Globus pallidus (tissue), 1 donor: ENCODE data around the gene SLC25A42.
"Not testable (repeated sequence)": the region's sequence is repeated elsewhere in the genome, so short reads cannot be mapped to it uniquely, and the experiment has no call there.

Source experiments
- DNase-seq: peaks from one replicate; pipeline ENCODE4 v3.0.0-alpha.2; 2015; ENCODE audit warnings: low spot score

The SLC25A42 gene

DNA sequence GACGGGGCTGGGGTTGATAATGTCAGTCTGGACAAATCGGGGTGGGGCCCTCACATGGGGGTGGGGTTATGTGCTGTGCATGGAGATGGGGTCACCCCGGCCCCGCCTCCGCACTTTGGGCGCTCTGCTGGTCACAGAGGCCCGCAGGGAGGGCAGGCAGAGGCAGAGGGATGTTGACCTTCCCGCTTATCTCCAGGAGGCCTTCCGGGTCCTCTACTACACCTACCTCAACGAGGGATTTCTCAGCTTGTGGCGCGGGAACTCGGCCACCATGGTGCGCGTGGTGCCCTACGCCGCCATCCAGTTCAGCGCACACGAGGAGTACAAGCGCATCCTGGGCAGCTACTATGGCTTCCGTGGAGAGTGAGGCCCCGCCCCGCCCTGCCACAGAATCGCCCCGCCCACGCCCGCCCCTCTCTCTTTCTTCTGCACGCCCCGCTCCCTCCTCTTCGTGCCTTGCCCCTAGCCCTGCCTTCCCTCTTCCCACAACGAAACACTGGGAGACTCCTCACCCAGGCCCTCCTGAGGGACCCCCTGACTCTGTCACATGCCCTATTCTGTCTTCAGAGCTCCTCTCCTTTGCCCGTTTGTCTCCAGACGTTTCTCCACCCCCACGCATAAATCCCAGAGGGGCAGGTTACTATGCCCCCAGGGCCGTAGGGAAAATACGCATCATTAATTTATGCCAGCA, 41.7 kb downstream of the SLC25A42 start:
- no peak for DNase-seq

DNA sequence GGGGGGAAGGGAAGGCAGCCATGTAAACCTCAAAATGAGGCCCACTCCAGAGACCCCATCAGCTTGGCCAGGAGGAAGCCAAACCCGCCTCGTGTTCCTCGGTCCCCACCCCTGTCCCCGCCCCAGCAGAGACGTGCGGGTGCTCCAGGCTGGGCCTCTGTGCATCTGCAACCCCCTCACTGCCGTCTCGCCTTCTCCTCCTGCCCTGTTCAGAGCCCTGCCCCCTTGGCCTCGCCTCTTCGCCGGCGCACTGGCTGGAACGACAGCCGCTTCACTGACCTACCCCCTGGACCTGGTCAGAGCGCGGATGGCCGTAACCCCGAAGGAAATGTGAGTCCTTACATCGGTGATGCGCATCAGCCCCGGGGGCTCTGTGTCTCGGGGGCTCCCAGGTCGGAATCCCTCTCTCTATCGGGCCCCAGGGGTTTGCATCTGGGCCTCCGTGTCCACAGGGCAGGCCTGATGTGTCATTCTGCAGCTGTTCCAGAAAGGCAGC, 42.3 kb downstream of the SLC25A42 start:
- DNase-seq: no peak

DNA sequence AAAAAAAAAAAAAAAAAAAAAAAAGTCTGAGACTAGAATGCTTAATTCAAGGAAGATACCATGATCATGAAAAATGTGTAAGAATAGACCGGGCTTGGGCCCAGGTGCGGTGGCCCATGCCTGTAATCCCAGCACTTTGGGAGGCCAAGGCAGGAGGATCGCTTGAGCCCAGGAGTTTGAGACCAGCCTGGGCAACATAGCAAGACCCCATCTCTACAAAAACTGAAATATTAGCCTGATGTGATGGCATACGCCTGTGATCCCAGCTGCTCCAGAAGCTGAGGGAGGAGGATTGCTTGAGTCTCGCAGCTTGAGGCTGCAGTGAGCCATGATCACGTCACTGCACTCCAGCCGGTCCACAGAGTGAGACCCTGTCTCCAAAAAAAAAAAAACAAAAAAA, 43.1 kb downstream of the SLC25A42 start:
- not testable (repeated sequence) for DNase-seq

DNA sequence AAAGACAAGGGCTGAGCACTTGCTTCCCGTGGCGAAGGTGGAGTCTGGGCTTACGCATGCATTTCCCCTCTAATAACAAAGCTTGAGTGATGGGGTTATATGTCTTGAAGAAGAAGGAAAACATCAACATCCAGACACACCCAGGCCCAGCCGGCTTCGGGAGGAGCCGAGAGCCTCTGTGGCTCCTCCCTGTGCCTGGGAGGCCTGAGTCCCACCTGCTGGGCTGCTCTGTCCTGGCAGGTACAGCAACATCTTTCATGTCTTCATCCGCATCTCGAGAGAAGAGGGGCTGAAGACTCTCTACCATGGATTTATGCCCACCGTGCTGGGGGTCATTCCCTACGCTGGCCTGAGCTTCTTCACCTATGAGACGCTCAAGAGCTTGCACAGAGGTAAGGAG, 43.9 kb downstream of the SLC25A42 start:
- DNase-seq: no peak

DNA sequence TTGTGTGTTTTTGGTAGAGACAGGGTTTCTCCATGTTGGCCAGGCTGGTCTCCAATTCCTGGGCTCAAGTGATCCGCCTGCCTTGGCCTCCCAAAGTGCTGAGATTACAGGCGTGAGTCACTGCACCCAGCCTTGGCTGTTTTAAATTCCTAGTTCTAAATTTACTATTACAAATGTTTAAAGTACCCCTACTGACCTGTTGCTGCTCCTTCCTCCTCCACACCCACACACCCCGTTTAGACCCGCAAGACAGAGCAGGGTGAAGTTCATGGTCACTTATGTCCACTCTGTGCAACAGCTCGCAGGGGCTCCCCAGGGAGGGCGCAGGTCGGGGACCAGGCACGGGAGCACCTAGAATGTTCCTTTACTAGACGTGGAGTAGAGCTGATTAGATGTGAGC, 45.8 kb downstream of the SLC25A42 start:
- no peak for DNase-seq

DNA sequence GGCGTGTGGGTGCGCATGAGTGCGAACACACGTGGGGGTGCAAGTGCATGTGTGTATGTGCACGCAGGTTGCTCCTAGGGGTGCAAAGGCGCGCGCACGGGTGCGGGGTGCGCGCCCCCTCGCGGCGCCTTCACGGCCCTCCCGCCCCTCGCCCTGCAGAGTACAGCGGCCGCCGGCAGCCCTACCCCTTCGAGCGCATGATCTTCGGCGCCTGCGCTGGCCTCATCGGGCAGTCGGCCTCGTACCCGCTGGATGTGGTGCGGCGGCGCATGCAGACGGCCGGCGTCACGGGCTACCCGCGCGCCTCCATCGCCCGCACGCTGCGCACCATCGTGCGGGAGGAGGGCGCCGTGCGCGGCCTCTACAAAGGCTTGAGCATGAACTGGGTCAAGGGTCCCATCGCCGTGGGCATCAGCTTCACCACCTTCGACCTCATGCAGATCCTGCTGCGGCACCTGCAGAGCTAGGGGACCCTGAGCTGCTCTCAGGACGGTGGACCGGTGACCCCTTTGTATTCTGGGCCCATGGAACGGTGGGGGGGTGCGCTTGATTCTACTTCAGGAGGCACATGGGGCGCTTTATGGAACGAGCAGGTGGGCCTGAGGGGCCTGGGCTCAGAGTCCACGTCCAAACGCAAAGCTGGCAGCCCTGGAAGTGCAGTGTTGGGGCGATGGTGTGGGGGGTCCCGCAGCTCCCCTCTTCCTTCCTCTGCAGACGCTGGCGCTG, 46.8 kb downstream of the SLC25A42 start:
- DNase-seq: no peak

DNA sequence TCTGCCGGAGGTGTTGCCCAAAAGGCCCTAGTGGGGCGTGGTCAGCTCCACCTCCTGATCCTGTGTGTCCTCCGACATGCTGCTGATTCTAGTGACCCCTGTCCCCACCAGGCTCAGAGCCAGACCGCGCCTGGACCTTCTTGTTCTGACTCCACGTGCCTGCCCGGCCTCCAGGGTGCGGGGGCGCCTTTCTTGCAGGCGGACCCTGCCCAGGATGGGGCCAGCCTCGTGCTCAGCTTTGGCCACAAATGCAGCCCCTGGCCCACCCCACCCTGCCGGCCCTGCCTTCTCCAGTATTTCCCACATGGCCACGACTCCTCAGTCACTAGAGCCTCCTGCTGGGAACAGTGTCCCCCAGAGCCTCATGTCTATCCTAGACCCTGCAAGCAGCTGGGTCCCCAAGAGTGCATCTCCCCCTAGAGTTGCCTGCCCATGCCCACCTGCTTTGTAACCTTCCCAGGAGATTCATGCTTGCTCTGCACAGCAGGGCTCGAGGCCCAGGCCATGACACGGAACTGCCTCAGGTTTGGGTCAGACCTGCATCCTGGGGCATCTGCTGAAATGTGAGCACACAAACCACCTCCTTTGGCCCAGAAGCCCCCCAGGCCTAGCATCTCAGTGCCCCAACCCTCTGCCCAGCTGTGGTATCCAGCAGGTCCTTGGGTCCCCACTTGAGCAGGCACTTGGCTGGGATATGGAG, 47.5 kb downstream of the SLC25A42 start:
- no peak for DNase-seq

DNA sequence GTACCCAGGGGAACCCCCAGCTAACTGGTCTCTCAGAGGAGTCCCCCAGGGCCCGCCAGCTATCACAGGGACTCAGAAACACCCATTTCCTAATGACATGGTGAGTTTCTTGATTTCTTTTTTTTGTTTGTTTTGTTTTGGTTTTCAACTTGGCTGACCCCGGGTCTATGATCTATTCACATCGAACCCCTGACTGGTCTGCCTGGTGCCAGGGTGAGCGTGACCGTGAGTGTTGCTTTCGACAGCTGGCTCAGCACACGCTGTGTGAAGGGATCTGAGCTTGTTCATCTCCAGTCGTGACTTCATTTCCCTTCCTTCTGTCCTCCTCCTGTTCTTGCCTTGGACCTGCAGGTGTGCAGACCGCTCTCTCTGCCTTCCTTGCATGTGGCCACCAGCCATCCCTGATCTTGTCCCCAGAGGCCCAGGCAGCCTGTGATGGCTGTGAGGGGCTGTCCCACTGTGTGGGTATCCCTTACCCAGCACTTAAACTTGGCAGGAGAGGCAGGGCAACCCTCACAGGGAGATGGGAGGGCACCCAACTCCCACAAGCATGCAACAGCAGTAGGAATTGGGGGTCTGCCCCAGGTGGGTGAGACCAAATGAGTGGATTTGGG, 48.3 kb downstream of the SLC25A42 start:
- no peak for DNase-seq

DNA sequence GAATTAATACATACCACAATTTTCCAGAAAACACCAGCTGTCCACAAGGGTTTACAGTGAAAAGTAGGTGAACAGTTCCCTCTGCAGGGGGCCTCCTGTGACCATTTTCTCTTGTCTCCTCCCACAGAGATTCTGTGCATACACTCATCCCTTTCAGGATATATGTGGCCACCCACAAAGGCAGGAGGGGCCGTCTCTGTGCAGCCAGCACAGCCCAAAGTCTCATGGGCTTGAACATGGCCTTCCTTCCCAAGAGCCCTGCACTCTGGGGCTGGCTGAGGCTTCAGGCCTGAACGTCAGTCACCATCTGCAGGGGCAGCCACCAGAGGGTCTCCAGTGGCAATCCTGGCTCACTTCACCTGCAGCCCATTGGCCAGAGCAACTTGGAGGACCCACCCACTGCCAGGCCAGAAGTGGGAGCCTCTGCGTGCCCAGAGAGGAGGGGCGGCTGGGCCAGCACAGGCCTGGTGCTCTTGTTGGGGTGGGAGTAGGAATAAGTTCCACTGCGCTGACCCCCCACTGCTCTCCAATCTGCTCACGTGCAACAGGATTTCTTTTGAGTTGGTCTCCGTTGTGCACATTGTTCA, 49.3 kb downstream of the SLC25A42 start:
- no peak for DNase-seq

DNA sequence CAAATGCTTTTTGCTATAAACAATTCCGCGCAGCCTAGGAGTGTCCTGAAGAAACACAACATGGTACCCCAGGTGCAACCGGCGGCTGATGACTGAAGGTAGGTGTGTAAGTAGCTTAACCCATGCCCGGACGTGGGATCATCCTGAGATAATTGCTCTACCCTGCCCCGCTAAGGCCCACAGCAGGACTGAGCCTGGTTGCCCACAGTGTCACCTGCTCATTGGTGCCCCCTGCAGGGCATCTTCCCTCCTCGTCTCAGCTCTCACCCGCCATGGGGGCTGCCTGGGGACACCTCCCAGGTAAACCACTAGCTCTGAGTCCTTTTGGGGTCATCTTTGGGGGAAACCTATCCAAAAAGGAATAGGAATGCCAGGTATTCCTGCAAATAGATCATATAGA, 52.2 kb downstream of the SLC25A42 start:
- DNase-seq: no peak

DNA sequence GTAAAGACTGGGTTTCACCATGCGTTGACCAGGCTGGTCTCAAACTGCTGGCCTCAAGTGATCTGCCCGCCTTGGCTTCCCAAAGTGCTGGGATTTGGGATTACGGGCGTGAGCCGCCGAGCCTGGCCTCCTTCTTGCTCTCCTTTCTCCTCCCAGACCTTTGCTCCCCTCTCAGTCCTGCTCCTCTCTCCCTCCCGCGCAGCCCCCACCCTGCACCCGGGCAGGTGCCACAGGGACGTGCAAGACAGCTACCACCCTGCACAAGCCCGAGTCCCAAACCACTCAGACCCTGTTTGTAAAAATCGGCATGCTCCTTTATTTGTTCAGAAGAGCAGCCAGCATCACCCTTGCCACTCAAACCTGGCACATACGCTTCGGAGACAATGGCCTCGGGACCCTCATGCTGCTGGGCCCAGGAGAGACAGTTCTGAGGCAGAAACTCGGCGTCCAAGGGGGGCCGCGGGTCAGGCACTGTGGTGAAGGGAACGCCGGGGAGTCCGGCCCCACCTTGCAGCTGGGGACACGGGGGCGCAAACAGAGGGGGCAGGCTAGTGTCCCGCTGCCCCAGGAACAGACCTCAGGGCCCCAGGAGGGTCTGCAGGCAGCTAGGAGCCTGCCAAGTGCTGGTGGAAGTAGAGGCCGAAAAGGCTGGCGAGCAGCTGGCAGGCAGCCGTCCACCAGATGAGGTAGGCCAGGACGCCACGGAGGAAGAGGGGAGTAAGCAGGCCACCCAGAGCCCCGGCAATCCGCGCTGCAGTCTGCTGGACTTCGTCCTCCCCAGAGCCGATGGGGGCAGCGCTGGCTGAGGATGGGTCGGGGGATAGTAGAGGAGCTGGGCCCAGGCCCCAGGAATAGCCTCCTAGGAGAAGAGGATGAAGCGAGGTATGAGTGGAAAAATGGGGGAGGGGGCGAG, 55.8 kb downstream of the SLC25A42 start:
- no peak for DNase-seq

DNA sequence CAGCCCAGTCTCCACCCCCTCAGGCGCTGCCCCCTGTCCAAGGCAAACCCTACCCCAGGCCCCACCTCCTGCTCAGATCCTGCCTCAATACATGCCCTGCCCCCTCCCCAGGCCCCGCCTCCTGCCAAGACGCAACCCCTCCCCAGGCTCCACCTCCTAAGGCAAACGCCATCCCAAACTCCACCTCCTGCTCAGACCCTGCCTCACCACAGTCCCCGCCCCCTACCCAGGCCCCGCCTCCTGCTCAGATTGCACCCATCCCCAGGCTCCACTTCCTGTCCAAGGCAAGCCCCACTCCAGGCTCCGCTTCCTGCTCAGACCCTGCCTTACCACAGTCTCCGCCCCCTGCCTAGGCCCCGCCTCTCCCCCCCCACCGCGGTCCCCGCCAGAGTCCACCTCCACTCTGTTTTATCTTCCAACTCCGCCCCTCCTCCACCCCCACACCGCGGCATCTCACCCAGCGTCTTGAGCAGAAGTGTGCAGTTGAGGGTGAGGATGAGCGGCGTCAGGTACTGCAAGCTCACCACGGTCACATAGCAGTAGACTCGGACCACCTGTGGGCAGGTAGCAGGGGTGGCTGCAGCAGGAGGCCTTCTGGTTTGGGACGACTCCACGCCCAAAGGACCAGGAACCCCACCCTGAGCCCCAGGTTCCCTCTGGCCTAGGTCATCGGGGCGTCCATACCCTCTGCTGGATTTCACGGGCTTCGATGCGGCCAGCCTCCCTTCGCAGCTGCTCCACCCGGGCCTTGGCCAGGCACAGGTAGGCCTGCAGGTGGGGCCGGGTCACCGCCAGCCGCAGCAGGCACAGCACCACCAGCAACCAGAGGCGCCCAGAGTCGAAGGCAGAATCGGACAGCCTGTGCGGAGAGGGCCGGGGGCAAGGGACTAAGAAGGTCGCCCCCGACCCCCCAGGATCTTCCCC, 56.8 kb downstream of the SLC25A42 start:
- no peak for DNase-seq

DNA sequence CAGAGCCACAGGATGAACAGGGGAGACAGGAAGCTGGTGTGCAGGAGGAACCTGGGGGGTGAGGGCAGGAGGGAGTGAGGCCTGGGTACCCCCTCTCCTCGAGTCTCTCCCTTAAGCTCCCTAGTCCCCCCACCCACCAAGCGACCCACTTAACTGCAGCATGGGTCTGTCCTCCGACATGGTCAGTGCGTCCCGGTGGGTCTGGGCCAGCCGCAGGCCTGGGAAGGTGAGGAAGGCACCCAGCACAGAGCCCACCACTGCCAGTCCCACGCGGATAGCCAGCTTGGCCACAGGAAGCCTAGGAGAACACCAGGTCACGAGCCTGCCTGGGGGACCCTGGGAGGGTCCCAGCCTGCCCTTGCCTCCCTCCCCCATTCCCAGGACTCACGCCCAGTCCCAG, 57.6 kb downstream of the SLC25A42 start:
- DNase-seq: no peak

DNA sequence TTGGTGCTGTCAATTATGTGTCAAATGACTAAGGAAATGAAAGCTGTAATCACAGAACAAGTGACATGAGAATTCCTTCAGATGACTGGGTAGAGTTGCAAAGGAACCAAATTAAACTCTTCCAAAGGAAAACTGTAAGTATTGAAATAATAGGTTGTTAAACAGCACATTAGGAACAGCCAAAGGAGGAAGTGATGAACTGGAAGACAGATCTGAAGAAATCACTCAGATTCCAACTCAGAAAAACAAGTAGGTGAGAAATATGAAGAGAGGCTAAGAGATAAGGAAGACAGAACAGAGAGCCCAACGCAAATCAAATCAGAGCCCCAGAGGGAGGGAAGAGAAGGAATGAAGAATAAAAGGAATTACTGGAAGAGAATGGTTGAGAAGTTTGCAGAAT, 59.1 kb downstream of the SLC25A42 start:
- DNase-seq: no peak

DNA sequence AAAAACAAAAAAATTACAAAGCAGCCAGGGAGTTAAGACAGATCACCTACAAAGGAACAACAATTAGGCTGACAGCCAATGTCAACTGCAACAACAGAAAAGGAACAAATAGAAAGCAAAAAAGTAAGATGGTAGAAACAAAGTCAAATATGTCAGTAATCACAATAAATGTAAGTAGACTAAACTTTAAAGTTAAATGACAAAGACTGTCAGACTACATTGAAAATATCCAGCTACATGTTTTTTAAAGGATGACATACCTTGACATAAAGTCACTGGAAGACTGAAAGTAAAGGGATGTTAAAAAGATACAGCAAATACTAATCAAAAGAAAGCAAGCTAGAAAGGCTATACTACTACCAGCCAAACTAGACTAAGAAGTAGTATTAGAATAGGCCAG, 59.6 kb downstream of the SLC25A42 start:
- DNase-seq: no peak

DNA sequence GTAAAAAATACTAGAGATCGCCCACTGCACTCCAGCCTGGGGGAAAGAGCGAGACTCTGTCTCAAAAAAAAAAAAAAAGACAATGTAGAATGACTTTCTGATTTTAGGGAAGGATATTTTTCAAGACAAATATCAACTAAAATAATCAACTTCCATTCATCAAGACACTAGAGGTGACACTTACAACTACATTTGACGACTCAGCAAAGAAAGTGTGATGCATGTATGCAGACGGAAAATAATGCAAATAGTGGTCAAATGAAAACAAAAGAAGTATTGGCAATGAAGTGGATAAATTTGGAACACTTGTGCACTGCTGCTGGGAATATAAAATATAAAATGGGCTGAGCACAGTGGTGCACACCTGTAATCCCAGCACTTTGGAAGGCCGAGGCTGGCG, 62.3 kb downstream of the SLC25A42 start:
- DNase-seq: no peak

DNA sequence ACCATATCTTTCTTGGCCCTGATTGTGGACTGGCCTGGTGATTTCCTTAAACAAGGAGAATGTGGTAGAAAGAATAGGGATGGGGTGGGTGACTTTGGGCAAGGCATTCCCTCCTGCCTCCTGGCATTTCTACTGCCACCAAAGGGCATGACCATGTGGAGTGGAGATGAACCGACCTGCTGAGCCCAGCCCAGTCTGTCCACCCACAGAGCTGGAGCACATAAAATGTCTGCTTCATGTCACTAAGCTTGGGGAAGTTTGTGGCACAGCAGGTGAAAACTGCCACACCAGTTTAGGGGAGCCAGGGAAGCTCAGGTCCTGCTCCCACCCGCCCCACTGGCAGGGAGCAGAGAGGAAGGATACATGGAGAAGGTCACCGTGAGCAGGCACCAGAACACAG, 68.2 kb downstream of the SLC25A42 start:
- no peak for DNase-seq

DNA sequence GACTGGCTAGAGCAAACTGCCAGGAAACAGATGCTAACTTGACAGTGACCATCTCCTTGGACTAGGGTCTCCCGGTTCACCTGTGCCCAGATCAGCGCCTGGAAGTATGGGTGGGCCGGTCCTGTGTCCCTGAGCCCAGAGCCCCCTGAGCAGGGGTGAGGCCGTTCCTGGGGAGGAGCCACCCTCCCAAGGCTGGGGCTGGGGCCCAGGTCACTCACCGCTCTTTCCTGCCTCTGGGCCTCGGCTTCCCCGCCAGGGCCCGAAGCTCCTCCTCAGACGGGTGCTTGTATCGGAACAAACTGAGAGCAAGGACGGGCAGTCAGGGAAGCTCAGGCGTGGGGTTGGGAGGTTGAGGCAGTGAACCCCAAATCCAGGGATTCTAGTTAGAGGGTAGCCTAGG, 69.1 kb downstream of the SLC25A42 start:
- DNase-seq: no peak

DNA sequence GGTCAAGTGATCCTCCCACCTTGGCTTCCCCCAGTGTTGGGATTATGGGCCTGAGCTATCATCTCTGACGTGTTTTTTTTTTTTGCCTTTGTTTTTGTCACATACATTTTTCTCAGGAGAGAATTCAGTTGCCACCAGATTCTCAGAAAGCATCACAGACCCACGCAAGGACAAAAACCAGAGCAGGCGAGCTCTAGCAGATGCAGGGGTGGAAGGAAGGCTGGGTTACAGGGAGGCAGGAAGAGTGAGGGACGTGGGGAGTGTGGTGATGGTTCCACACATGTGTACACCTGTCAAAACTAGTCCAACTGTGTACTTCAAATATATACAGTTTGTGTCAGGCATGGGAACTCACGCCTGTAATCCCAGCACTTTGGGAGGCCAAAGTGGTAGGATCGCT, 70.2 kb downstream of the SLC25A42 start:
- DNase-seq: no peak

DNA sequence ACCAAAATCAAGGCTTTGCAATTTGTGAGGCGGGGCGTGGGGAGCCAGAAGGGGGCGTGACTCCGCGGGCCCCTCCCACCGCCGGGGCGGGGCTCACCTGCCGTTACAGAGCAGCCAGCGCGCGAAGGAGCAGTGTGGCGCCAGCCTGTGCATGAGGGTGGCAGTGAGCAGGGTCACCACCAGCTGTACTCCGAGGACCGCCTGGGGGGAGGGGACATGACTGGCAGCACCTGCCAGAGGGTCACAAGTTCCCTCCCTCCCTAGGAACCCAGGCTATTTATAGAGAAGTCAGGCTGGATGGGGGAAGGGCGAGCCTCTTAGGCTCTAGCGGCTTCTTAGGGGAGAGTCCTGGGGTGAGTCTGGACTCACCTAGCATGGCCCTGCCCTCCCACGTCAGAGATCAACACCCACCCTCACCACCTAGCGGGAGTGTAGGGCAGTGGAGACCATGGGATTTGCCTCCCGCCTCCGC, 70.9 kb downstream of the SLC25A42 start:
- DNase-seq: no peak
